Midbrain (tissue), 1 donor: ENCODE results near the gene BPHL.
"Not testable (repeated sequence)": the region's sequence is repeated elsewhere in the genome, so short reads cannot be mapped to it uniquely, and the experiment has no call there.

ENCODE experiments used
- DNase-seq: peaks from one replicate; lab custom pipeline; 2025; lab: John Stamatoyannopoulos, UW

The BPHL gene

DNA sequence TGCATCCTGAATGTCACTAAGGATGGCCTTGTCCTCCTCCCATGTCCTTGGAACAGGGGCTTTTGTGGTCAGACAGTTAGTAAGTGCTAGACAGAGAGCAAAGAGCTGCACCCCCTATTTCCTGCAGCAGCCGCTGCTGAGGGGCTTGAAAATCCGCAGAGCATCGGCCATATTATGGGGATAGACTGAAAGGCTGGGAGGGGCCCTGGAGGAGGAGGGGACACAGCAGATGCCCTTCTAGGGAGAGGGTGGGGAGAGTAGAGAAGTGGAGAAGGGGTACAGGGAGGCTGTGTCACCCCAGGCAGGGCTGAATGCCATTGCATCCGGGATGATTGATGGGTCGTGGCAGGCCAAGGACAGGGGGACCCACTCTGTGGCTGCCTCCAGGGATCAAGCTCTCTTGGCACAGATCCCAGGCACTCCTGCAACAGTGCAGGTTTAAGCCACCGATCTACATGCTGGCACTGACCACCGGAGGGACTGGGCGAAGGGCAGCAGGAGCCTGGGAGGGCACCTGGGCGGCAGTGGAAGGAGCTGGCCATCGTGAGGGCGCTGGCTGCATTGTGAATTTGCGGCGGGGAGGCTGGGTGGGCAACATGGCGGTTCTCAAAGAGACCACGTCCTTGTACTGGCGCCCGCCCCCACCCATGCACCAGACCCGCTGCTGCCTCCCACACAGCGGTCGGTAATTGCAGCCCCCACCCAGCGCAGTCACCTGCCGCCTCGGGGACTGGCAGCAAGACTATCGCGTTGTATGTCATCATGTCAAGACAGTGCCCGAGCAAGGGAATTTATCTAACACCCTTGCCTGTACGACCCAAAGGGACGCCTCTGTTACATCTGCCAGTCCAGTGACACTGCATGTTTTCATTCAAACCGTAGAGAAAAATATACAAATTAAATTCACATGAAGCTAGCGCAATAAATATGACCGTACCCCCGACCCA is 37.9 kb downstream of the BPHL start:
- peak; percentile 12 for DNase-seq

DNA sequence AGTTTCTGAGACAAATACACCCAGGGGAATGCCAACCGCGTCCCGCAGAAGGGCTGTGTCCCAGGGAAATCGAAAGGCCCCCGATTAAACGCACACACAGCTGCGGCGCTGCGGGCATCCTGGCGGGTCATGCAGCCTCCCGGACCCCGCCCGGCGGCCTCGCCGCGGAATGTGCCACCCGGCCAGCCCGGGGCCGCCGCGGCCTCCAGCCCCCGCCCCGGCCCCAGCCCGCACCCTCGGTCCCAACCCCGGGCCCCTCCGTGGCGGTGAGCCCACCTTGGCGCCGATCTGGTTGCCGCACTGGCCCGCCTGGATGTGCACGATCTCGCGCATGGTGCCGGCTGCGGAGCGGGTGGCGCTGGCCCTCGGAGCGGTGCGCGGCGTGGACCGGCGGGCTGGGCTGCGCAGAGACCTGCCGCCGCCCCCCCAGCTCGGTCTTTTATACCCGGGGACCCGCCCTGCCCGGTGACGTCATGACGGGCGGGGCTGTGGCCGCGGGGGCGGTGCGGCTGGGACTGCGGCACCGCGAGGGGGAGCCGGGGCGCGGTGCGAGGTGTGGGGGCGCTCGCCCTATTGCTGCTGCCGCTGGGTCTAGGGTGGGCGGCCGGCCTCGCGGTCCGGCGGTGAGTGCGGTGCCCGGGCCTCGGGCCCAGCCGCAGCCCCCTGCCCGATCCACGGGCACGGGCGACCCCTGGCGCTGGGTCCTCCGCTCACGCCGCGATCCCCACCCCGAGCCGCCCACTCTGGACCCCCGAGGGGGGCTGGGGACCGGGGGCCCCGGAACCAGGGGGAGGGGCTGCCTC is 38.8 kb downstream of the BPHL start, which contains the start of gene TUBB2A:
TUBB2A (minus strand) TSS at position 414 of the 803 bp plus-strand sequence; CDS start at position 333, 81 bp downstream.
- DNase-seq, result peak; percentile 87

DNA sequence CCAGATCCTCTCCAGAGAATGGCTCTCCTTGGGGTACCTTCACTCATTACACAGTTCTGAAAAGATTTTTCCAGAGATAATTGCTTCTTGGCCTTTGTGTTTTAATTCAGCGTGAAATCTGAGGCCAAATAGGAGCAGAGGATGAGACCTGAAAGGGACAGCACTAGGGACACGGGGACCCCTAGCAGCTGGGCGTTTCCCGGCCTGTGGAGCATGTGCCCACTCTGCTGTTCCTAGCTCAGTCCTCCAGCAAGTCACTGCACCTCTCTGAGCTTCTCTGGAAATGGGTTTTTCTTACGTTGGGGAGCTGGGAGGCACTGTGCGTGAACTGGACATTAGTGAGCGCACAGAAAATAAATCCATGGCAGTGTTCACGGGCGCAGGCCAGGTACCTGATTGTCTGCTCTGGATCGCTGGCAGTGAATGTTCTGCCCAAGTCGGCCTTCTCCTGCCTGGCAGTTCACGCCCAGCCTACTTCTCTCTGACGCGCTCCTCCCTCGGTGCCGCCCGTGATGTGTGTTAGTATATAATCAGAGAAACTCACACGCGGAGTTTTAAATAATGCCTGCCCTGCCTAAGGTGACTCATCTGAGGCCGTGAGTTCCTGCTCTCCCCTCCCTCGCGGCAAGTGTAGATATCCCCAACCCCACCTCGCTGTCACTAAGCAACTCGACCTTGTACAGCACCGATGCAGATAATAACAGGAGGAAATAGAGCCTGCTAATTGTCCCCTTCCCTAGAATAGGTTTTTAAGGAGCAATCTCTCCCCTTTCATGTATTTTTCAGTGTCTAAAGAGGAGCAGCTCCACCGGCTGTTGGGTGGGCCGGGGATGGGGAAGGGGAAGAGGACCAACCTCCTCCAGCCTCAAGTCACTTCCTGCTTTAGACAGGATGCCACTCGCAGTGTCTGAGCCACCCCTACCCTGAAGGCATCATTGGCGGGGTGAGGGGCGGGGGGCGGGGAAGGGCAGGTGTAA is 41.6 kb downstream of the BPHL start:
- DNase-seq, result no peak

DNA sequence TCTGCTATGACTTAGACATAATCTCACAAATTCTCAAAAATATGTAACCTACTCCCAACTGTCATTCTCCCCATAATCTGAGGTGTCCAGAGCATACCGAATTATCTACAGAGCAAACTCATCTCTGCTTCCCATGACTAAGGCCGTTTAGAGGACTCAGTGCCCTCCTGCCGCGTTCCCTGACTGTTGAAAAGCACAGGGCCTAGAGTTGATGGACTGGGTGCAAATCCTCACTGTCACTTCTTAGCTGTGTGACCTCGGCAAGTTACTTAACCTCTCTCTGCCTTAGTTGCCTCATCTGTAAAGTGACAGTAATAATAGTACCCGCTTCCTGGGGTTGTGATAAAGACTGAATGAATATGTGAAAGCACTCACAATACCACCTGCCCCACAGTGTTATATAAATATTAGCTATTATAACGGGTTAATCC is 43.6 kb downstream of the BPHL start:
- no peak for DNase-seq

DNA sequence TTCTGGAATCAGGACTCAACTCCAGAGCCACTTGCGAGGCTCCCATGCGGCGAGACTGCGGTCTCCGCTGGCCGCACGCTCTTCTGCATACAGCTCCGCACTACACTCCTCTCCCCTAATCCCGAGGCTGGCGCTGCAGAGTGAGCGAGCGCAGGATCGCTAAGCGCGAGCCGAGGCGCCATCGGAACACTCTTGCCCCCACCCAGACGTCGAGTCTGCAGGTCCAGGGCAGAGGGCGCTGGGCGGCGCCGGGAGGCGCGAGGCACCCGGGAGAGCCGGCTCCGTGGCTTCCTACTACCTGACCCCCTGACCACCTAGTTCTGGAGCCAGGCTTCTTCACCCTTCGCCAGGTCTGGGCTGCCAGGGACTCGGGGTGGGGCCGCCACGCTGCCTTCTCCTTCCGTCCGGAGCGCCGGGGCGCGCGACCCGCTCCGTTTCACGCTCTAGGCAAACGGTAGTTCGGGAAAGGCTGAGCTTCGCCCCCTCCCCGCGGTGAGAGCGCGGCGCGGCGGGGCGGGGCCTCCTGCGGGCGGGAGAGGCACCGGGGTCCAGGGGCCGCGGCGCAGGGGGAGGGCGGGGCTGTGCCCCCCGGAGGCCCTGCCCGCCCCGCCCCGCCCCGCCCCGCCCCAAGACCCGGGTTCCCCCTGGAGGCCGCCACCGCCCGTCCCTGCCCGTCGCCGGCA is 44.2 kb downstream of the BPHL start:
- DNase-seq, result peak; percentile 74

DNA sequence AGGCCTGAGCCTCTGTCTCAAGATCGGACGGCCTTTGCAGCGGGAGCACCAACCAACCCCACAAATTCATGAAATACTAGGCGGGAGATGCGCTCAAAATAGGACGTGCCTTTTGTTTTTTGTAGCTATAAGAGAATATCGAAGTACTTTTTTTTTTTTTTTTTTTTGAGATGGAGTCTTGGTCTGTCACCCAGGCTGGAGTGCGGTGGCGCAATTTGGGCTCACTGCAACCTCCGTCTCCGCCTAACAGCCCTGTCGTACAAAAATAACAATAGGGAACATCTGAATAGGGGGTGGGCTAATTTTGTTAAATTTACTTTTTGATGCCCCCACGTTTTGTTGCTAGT is 44.7 kb downstream of the BPHL start:
- no peak for DNase-seq

DNA sequence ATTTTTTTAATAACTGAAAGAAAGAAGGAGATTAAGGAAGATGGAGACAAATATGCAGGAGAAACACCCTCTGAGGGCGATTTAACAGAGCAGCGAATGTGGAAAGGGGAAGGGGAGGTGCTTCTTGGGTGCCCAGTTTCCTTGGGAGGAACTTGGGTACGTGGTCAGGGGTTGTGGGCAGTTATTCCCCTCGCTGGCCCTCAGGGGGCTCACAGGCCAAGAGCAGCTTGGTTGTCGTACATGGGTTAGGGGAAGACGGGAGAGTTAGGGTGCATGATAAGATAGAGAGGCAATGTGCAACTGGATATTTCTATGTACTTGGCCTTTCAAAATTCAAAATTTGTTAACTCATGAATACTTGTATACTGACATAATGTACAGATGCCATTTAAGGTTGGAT is 45.9 kb downstream of the BPHL start:
- DNase-seq, result no peak

DNA sequence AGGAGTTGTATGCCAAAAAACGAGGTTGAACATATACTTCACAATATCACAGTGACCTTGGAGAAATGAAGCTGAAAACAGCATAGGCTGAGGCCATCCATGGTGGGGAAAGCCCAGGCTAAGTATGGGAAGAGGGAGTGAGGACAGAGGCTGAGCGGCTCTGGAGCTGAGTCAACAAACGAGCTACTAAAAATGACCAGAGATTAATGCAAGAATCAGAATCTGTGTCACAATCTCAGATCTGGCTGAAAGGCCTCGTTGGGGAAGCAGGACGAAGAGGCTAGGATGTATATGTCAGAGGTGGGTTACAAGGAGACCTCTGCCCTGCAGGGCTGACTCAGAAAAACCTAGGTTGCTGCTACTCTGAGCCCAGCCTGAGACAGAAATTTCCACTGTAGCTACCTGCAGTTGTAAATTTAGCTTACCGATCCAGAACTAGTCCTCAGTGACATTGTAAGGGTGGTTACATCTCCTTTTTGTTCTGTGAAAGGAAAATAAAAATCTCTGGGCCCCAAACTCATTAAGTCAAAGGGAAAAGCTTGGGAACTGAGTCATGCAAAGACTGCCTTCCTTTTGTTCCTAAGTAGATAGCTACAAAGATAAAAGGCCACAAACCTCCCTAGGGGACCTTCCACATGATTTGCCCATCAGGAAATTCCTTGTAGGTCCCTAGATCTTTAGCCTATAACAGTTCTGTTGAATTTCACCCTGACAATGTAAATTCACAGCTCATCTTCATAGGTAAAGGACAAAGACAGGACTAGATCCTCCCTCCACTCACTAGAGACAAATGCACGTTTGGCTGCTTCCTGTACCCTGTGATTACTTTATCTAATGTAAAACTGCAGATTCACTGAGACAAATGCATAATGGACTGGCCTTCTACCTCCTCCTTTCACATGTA is 47.4 kb downstream of the BPHL start:
- no peak for DNase-seq

DNA sequence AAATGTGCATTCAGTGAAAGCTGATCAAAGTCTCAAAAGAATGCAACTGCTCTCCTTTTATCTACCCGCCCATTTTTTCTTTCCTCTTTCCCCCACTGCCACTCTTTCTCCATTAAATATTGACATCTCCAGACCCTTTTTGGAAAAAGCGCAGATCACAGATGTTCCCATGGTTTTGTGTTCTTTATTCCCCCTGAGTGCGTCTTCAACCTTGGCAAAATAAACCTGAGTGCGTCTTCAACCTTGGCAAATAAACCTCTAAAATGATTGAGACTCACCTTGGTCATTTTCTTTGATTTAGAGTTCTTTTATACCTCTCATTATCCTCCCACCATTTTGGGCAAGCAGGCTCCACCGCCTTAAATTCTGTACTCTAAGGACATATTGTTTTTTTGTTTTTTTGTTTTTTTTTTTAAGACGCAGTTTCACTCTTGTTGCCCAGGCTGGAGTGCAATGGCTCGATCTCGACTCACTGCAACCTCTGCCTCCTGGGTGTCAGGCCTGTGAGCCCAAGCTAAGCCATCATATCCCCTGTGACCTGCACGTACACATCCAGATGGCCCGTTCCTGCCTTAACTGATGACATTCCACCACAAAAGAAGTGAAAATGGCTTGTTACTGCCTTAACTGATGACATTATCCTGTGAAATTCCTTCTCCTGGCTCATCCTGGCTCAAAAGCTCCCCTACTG is 48.2 kb downstream of the BPHL start:
- DNase-seq, result not testable (repeated sequence)

DNA sequence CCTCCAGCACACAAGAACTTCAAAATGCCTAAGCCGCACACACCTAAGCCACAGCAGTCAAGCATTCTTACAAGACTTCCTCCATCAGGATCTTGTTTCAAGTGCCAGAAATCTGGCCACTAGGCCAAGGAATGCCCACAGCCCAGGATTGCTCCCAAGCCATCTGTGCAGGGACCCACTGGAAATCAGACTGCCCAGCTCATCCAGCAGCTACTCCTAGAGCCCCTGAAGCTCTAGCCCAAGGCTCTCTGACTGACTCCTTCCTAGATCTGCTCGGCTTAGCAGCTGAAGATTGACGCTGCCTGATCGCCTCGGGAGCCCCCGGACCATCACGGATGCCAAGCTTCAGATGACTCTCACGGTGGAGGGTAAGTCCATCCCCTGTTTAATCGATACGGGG is 49.5 kb downstream of the BPHL start:
- DNase-seq, result not testable (repeated sequence)

DNA sequence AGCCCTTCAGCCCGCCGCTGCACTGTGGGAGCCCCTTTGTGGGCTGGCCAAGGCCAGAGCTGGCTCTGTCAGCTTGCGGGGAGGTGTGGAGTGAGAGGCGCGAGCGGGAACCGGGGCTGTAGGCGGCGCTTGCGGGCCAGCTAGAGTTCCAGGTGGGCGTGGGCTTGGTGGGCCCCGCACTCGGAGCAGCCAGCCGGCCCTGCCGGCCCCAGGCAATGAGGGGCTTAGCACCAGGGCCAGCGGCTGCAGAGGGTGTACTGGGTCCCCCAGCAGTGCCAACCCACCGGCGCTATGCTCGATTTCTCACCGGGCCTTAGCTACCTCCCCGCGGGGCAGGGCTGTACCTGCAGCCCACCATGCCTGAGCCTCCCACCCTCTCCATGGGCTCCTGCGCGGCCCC is 52.2 kb downstream of the BPHL start:
- DNase-seq, result not testable (repeated sequence)

DNA sequence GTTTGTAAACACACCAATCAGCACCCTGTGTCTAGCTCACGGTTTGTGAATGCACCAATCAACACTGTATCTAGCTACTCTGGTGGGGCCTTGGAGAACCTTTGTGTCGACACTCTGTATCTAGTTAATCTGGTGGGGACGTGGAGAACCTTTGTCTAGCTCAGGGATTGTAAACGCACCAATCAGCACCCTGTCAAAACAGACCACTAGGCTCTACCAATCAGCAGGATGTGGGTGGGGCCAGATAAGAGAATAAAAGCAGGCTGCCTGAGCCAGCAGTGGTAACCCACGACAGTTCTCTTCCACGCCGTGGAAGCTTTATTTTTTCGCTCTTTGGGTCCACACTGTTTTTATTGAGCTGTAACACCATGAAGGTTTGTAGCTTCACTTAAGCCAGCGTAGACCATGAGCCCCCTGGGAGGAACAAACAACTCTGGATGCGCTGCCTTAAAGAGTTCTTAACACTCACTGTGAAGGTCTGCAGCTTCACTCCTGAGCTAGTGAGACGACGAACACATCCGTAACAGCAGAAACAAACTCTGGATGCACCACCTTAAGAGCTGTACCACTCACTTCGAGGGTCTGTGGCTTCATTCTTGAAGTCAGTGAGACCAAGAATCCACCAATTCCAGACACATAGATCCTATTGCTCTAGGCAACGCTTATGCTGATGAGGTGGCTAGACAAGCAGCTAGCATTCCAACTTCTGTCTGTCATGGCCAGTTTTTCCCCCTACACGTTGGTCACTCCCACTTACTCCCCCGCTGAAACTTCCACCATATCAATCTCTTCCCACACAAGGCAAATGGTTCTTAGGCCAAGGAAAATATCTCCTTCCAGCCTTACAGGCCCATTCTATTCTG is 53.0 kb downstream of the BPHL start:
- not testable (repeated sequence) for DNase-seq

DNA sequence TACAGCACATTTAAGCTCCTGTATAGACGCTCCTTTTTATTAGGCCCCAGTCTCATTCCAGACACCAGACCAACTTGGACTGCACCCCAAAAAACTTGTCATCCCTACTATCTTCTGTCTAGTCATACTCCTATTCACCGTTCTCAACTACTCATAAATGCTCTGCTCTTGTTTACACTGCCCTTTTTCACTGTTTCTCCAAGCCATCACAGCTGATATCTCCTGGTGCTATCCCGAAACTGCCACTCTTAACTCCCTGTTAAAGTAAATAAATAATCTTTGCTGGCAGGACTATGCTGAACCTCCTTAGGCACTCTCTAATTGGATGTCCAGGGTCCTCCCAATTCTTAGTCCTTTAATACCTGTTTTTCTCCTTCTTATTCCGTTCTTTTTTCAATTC is 54.3 kb downstream of the BPHL start:
- DNase-seq, result not testable (repeated sequence)

DNA sequence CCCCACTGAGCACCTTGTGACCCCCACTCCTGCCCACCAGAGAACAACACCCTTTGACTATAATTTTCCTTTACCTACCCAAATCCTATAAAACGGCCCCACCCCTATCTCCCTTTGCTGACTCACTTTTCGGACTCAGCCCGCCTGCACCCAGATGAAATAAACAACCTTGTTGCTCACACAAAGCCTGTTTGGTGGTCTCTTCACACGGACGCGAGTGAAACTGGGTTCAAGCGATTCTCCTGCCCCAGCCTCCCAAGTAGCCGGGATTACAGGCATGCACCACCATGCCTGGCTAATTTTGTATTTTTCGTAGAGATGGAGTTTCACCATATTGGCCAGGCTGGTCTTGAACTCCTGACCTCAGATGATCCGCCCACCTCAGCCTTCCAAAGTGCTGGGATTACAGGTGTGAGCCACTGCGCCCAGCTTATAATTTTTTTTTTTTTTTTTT is 55.2 kb downstream of the BPHL start:
- not testable (repeated sequence) for DNase-seq

DNA sequence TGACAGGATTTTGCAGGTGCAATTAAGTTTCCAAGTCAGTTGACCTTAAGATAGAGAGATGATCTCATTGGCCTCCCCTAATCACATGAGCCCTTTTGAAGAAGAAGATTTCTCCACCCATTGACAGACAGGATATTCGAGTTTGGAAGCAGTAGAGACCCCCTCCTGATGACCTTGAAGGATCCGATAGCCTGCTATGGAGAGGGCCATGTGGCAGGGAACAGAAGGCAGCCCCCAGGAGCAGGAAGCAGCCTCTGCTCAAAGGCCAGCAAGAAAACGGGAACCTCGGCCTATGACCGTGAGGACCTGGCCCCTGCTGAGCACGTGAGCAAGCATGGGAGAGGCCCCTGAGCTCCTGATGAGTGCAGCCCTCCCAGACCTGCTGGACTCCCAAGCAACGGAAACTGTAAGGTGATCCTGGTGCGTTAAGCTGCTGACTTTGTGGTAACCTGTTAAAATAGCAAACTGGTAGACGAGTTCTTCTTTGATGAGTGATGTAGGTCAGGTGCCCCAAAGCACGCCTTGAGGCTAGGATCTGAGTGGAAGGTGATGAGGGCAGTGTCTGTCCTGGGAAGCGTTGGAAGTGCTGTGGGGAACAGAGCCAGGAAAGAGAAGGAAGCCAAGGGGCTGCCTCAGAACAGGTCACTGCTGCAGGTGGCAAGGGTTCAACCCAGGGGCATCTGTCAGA is 57.3 kb downstream of the BPHL start:
- no peak for DNase-seq

DNA sequence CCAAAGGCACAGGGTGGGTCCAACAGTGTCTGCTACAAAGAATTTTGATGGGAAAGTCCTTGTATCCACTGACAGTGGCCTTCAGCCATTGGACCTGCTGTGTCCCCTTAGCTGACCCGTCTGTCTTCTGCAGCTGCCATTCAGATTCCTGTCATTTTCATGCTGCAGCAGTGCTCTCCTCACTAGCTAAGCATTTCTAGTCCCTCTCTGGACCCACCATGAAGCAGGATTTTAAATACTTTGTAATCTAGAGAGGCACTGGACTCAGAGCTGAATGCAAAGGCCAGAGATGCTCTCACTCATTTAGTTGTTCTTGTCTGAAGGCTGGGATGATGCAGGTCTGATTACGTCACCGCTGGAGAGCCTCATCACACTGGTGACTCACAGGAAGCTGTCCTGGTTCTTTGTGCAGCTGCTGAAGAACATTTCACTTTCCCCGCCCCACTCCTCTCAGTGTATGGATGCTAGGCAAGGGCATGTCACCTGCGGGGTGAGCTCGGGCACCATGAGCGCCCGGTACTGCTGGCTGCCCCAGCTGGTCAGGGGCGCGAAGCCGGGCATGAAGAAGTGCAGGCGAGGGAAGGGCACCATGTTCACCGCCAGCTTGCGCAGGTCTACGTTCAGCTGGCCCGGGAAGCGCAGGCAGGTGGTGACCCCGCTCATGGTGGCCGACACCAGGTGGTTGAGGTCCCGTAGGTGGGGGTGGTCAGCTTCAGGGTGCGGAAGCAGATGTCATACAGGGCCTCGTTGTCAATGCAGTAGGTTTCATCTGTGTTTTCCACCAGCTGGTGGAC is 58.2 kb downstream of the BPHL start:
- DNase-seq, result no peak

DNA sequence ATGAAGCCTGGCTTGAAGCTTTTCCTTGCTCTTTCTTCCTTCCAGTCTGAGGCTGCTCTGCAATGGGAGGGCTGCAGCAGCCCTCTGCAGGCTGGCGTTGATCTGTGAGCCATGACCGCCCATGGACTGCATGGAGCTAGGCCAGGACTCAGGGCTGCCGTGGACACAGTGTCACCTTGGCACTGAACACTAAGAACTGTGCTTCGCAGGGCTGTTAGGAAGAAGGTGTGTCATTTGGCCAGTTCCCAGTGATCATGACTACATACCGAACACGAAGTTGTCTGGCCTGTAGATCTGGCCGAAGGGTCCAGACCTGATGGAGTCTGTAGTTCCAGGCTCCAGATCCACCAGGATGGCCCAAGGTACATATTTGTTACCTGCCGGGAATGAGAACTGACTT is 60.2 kb downstream of the BPHL start:
- DNase-seq, result not testable (repeated sequence)
